ENCODE measurements around the gene APOD. TPM values are rescaled to one million over a fixed set of nuclear protein-coding genes. Genes with fewer than 3 reads are reported as not detected.

APOD gene
- total RNA-seq, 2 donors from 2014 or later = 343 to 463 TPM

- Histone ChIP-seq H3K27ac (no peak overlapping the region), H3K27me3 (no peaks in the 10 kb centered on the region), H3K4me1 (peaks cover 11% of the 10 kb centered on the region), H3K4me3 (no peak overlapping the region), H3K36me3 (replicated peaks in 1 of 2; ENCODE audit: insufficient read depth in 1 of 2, low read depth in 2 of 2) (no peaks in the 10 kb centered on the region), H3K9me3 (no peaks in the 10 kb centered on the region)
- no peak for TF ChIP-seq CTCF (IDR thresholded peaks at IDR 0.05)
- no peak for TF ChIP-seq POLR2A (IDR thresholded peaks at IDR 0.05)
- intact Hi-C loops (cut with DNase I) = no loop called here
- DNase-seq (no peak), ATAC-seq (no peak)
- WGBS, 2 donors = 81% methylated on average over 5 of the region's 5 CpGs
These were observed 4.1 kb upstream of the APOD start for GRCh38 chr3:195587824-195588223.

- Histone ChIP-seq H3K27ac (no peak overlapping the region), H3K27me3 (no peaks in the 10 kb centered on the region), H3K4me3 (no peak overlapping the region), H3K9me3 (no peaks in the 10 kb centered on the region), H3K4me1 (peaks cover 11% of the 10 kb centered on the region), H3K36me3 (replicated peaks in 1 of 2; ENCODE audit: insufficient read depth in 1 of 2, low read depth in 2 of 2) (no peaks in the 10 kb centered on the region)
- 67 to 68% methylated on average over 4 of the region's 4 CpGs for WGBS, 2 donors
- no peak for TF ChIP-seq CTCF (IDR thresholded peaks at IDR 0.05)
- no peak for TF ChIP-seq POLR2A (IDR thresholded peaks at IDR 0.05)
- ATAC-seq (no peak), DNase-seq (no peak)
- intact Hi-C loops (cut with DNase I) = no loop called here
These were observed 3.7 kb upstream of the APOD start for GRCh38 chr3:195587406-195587805.

GRCh38 chr3:195584543-195584870, 767 bp upstream of the APOD start:
- TF ChIP-seq CTCF (IDR thresholded peaks at IDR 0.05) = no peak
- no peak for TF ChIP-seq POLR2A (IDR thresholded peaks at IDR 0.05)
- no peaks in the 10 kb centered on the region for H3K9me3 ChIP-seq
- H3K4me1 ChIP-seq = no peaks in the 10 kb centered on the region
- no peaks in the 10 kb centered on the region for H3K36me3 ChIP-seq (replicated peaks in 1 of 2; ENCODE audit: insufficient read depth in 1 of 2, low read depth in 2 of 2)
- no peaks in the 10 kb centered on the region for H3K27me3 ChIP-seq
- 58 to 80% methylated on average over 4 of the region's 4 CpGs for WGBS, 2 donors
- no peak overlapping the region for H3K4me3 ChIP-seq
- H3K27ac ChIP-seq = no peak overlapping the region
- ATAC-seq (no peak), DNase-seq (no peak)
- intact Hi-C loops (cut with DNase I) = no loop called here

GRCh38 chr3:195582947-195583346, 793 bp downstream of the APOD start:
- WGBS, 2 donors = 74 to 77% methylated on average over 9 of the region's 9 CpGs
- TF ChIP-seq POLR2A (IDR thresholded peaks at IDR 0.05) (no peak), CTCF (IDR thresholded peaks at IDR 0.05) (no peak)
- ATAC-seq = no peak
- Histone ChIP-seq H3K27ac (no peak overlapping the region), H3K4me3 (no peak overlapping the region), H3K36me3 (replicated peaks in 1 of 2; ENCODE audit: insufficient read depth in 1 of 2, low read depth in 2 of 2) (no peaks in the 10 kb centered on the region), H3K4me1 (no peaks in the 10 kb centered on the region), H3K27me3 (no peaks in the 10 kb centered on the region), H3K9me3 (no peaks in the 10 kb centered on the region)
- DNase-seq = no peak
- intact Hi-C loops (cut with DNase I) = no loop called here

- no peak overlapping the region for H3K27ac ChIP-seq
- intact Hi-C loops (cut with DNase I) = no loop called here
- H3K9me3 ChIP-seq = no peaks in the 10 kb centered on the region
- H3K4me3 ChIP-seq = no peak overlapping the region
- DNase-seq (no peak), ATAC-seq (no peak)
- TF ChIP-seq CTCF (IDR thresholded peaks at IDR 0.05) = no peak
- TF ChIP-seq POLR2A (IDR thresholded peaks at IDR 0.05) = no peak
- H3K36me3 ChIP-seq (replicated peaks in 1 of 2; ENCODE audit: insufficient read depth in 1 of 2, low read depth in 2 of 2) = no peaks in the 10 kb centered on the region
- no peaks in the 10 kb centered on the region for H3K27me3 ChIP-seq
- WGBS, 2 donors = 39 to 47% methylated on average over 6 of the region's 6 CpGs
- no peaks in the 10 kb centered on the region for H3K4me1 ChIP-seq
These were observed 2.8 kb downstream of the APOD start for GRCh38 chr3:195580744-195581443.
